Mucosa of stomach (tissue), 1 donor: Measurements from ENCODE around the gene CNTN3.

ENCODE experiments used
- H3K27me3 ChIP-seq: one replicate; pipeline ENCODE4 v1.7.0; 2013; ENCODE audit warnings: mild to moderate bottlenecking, low read length; ENCODE audit not compliant: control insufficient read depth, insufficient read depth
- H3K36me3 ChIP-seq: one replicate; pipeline ENCODE4 v1.7.0; 2013; ENCODE audit warnings: low read length; ENCODE audit not compliant: control insufficient read depth, insufficient read depth
- H3K4me1 ChIP-seq: one replicate; pipeline ENCODE4 v1.7.0; 2013; ENCODE audit warnings: mild to moderate bottlenecking, low read length; ENCODE audit not compliant: control insufficient read depth, insufficient read depth
- H3K4me3 ChIP-seq: one replicate; pipeline ENCODE4 v1.7.0; 2013; ENCODE audit warnings: low read length
- H3K9ac ChIP-seq: one replicate; pipeline ENCODE4 v1.7.0; 2013; ENCODE audit warnings: mild to moderate bottlenecking, low read length, moderate library complexity
- H3K9me3 ChIP-seq: one replicate; pipeline ENCODE4 v1.7.0; 2013; ENCODE audit warnings: mild to moderate bottlenecking, low read length, moderate library complexity; ENCODE audit not compliant: control insufficient read depth
- donor health status: Pancreatic carcinoma.

CNTN3 gene

DNA sequence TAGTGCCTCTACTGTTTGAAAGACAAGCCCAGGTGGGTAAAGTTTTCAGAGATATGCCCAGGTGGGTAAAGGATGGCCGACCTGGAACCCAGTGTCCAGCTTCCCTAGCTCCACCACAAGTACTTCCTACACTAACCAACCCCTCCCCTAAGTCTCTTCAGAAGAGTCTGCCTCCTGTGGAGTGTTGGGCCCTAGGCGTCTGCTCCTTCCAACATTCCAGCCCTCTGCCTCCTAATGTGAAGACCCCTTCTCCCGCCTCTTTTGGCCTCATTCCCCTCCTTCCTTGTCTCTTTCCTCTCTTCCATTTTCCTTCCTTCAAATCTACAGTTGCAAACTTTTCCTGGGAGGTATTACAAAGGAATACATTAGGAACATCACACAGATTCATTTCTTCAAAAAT lies 38.6 kb downstream of the CNTN3 start:
- Histone ChIP-seq H3K9ac (no peak overlapping the region), H3K36me3 (no peaks in the 10 kb centered on the region), H3K4me1 (no peaks in the 10 kb centered on the region), H3K9me3 (no peaks in the 10 kb centered on the region), H3K27me3 (no peaks in the 10 kb centered on the region), H3K4me3 (no peak overlapping the region)

DNA sequence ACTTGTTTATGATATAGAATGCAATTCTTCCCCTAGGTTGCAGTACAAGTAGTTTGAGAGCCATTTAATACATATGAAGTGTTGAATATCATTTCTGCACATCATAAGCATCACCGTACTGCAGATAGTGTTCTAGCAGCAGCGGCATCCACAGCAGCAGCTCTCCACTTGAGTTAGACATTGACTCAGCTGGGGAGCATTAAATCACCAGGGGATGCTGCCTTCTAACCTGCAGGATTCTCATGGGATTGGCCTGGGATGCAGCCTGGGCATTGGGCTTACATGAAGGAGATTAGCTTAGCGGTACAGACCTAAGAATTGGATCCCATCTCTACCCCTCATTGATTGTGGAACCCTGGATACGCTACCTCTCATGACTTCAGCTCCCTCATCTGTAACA lies 43.3 kb downstream of the CNTN3 start:
- no peaks in the 10 kb centered on the region for H3K9me3 ChIP-seq
- H3K4me1 ChIP-seq, result no peaks in the 10 kb centered on the region
- H3K4me3 ChIP-seq, result no peak overlapping the region
- H3K9ac ChIP-seq, result no peak overlapping the region
- H3K36me3 ChIP-seq, result no peaks in the 10 kb centered on the region
- H3K27me3 ChIP-seq, result no peaks in the 10 kb centered on the region
